ENCODE data around the gene ERCC6L2.

ERCC6L2 gene

GRCh38 chr9:95875305-95876137 is at the start of gene ERCC6L2:
TSS of gene ERCC6L2 (plus strand) at chr9:95875691. CDS start at chr9:95876039, 348 bp downstream.
- H3K27ac ChIP-seq: peak within 1 kb of the TSS; percentile 100
- no peak within 1 kb of the TSS for H3K4me2 ChIP-seq (ENCODE audit: low read length)
- peaks cover 3% of the 10 kb centered on the region for H3K4me1 ChIP-seq
- H3K36me3 ChIP-seq (ENCODE audit: control insufficient read depth, insufficient read depth, low read length): no peaks in the 10 kb centered on the region
- no peak within 1 kb of the TSS for H3K4me3 ChIP-seq (ENCODE audit: low read depth, low read length)
- TF ChIP-seq CTCF (IDR thresholded peaks at IDR 0.05): no peak
- peak within 1 kb of the TSS; percentile 99 for H2AFZ ChIP-seq
- no peaks in the 10 kb centered on the region for H3K27me3 ChIP-seq (ENCODE audit: control insufficient read depth, insufficient read depth, low read length)
- H3K9ac ChIP-seq: peak within 1 kb of the TSS; percentile 89
- peaks cover 11% of the 10 kb centered on the region for H3K79me2 ChIP-seq
- H3K9me3 ChIP-seq (ENCODE audit: control insufficient read depth, low read length): no peaks in the 10 kb centered on the region

- no peak overlapping the region for H2AFZ ChIP-seq
- H3K9ac ChIP-seq: no peak overlapping the region
- H3K4me3 ChIP-seq (ENCODE audit: low read depth, low read length): no peak overlapping the region
- H3K9me3 ChIP-seq (ENCODE audit: control insufficient read depth, low read length): no peaks in the 10 kb centered on the region
- no peaks in the 10 kb centered on the region for H3K4me1 ChIP-seq
- no peaks in the 10 kb centered on the region for H3K27me3 ChIP-seq (ENCODE audit: control insufficient read depth, insufficient read depth, low read length)
- H3K27ac ChIP-seq: no peak overlapping the region
- H3K36me3 ChIP-seq (ENCODE audit: control insufficient read depth, insufficient read depth, low read length): no peaks in the 10 kb centered on the region
- TF ChIP-seq CTCF (IDR thresholded peaks at IDR 0.05): no peak
- H3K79me2 ChIP-seq: no peaks in the 10 kb centered on the region
- no peak overlapping the region for H3K4me2 ChIP-seq (ENCODE audit: low read length)
Measured at GRCh38 chr9:95826183-95826838, 49.2 kb upstream of the ERCC6L2 start.

- Histone ChIP-seq H3K27ac (no peak overlapping the region), H2AFZ (no peak overlapping the region), H3K9me3 (ENCODE audit: control insufficient read depth, low read length) (no peaks in the 10 kb centered on the region), H3K79me2 (no peaks in the 10 kb centered on the region), H3K4me2 (ENCODE audit: low read length) (no peak overlapping the region), H3K9ac (no peak overlapping the region), H3K36me3 (ENCODE audit: control insufficient read depth, insufficient read depth, low read length) (no peaks in the 10 kb centered on the region), H3K4me3 (ENCODE audit: low read depth, low read length) (no peak overlapping the region), H3K27me3 (ENCODE audit: control insufficient read depth, insufficient read depth, low read length) (no peaks in the 10 kb centered on the region), H3K4me1 (no peaks in the 10 kb centered on the region)
- no peak for TF ChIP-seq CTCF (IDR thresholded peaks at IDR 0.05)
Measured at GRCh38 chr9:95830768-95831167, 44.7 kb upstream of the ERCC6L2 start.

- no peak overlapping the region for H2AFZ ChIP-seq
- no peak overlapping the region for H3K4me2 ChIP-seq (ENCODE audit: low read length)
- H3K36me3 ChIP-seq (ENCODE audit: control insufficient read depth, insufficient read depth, low read length): no peaks in the 10 kb centered on the region
- H3K9me3 ChIP-seq (ENCODE audit: control insufficient read depth, low read length): no peaks in the 10 kb centered on the region
- no peaks in the 10 kb centered on the region for H3K27me3 ChIP-seq (ENCODE audit: control insufficient read depth, insufficient read depth, low read length)
- H3K79me2 ChIP-seq: no peaks in the 10 kb centered on the region
- no peak overlapping the region for H3K27ac ChIP-seq
- no peak overlapping the region for H3K9ac ChIP-seq
- no peak overlapping the region for H3K4me3 ChIP-seq (ENCODE audit: low read depth, low read length)
- no peak for TF ChIP-seq CTCF (IDR thresholded peaks at IDR 0.05)
- no peaks in the 10 kb centered on the region for H3K4me1 ChIP-seq
Measured at GRCh38 chr9:95831810-95832209, 43.7 kb upstream of the ERCC6L2 start.
